Stimulated activated CD4-positive, alpha-beta T cell treated with anti-CD3 and anti-CD28 coated beads, Interleukin-15, amount 100 ng/mL, for 24 hours (primary cell): ENCODE measurements around the gene SP2.
"Not testable (repeated sequence)": the region's sequence is repeated elsewhere in the genome, so short reads cannot be mapped to it uniquely, and the experiment has no call there.

Experiments used
- DNase-seq: peaks from one replicate; pipeline ENCODE4 v3.0.0-alpha.2; 2020

SP2 gene

DNA sequence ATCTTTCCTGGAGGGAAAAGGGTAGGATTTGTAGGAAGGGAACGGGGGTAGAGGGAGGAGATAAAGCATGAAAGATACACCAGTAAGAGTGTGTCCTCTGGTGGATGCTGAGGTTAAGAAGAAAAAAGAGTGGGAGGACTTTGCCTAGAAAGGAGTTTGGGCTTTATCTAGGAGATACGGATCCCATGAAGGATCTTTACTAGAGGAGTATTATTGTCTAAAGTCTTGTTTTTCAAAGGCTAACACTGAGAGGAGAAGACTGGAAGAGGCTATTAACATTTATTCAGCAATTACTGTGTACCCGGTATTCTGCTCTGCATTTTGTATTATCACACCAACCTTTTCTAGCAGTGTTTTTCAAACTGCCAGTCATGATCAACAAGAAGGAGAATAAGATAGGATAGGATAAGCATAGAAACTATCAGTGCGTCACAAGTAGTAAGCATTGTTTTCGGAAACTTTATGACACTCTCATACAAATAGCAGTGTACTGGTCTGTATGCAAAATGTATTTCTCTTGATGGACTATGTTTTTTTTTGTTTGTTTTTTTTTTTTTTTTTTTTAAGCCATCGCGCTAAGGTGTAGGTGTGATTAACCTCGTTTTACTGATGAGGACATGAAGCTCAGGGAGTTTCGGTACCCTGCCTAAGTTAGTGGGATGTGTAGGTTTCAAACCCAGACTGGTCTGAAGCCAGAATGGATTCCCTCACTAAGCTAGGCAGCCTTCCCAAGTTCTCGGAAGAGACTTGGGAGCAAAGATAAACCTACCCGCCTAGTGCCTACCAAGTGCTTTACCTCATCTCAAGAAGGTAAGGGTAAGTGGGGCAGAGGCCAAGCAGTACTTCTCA lies 1.3 kb upstream of the SP2 start:
- no peak for DNase-seq

- DNase-seq = peak; percentile 41
Measured at GRCh38 chr17:47895347-47895855, 635 bp upstream of the SP2 start.

GRCh38 chr17:47896672-47897490 lies 845 bp downstream of the SP2 start:
- DNase-seq = no peak

DNA sequence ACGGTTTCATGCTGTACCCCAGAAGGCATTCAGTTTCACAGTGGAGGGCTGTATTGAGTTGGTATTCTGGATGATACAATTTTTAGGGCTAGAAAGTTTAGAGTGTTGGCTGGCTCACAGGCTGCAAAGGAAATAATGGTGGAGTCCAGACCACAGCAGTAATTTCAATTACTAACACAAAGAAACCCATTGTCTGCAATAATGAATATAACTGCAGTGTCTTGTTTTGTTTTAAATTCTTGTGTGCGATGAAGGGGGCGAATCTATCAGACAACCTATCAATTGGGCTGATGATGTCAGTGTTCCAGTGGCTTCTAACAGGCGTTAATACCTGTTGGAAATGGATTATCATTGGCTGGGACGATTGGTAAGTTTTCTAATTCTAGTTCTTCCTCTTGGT lies 1.5 kb downstream of the SP2 start:
- DNase-seq = no peak

DNA sequence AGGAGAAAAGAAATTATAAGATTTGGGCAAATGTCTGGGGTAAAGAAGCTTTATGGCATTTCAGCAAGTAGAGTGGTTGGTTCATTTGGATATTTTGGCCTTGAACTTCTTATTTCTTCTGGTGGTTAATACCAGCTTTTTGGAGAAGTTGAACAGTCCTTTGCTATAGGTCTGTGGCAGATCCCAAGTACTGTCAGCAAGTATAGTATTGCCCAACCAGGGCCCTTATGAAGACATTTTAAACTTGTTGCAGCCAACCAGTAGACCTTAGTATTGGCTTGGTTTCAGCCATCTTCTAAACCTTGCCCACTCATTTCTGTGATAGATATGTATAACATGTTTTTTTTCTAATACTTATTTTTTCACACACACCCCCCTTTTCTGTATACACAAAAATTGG lies 2.2 kb downstream of the SP2 start:
- DNase-seq = no peak

DNA sequence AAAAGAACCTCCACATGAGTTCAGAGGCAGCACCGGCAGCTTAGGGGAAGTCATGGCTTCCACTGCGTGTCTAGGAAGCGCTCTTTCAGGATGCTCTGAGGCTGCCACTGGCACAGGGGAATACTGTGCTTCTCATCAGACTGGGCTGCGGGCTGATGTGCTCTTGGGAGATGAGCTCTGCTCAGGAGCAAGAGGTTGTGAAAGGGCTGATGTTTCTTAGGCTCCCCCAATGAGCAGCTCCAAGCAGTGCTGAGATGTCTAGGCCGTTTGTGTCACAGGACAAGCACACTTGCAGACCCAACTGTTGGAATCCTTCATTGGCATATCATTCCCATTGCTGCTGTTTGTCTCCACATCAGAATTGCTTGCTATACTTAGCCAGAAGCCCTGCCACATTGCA lies 3.6 kb downstream of the SP2 start:
- DNase-seq = no peak

- DNase-seq = no peak
Measured at GRCh38 chr17:47901423-47901822, 5.4 kb downstream of the SP2 start.

GRCh38 chr17:47902039-47902744 lies 6.2 kb downstream of the SP2 start:
- DNase-seq = no peak

- DNase-seq = no peak
Measured at GRCh38 chr17:47905221-47905733, 9.2 kb downstream of the SP2 start.

DNA sequence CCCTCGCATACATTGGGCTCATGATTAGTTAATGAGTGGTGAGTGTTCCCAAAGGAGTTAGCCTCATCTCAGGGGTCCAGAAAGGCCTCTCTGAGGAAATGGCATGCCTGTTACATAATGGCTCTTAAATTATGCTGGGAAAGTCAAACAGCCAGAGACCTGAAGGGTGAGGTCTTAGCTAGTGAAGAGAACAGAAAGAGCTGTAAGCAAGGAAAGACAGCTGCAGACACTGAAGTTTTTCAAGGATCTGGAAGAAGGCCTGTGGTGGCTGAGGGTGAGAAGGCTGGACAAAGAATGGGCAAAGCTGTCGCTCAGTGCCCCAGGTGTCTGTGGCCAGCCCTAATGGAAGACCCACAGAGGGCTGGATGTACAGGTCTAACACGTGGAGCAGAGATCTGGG lies 10.4 kb downstream of the SP2 start:
- no peak for DNase-seq

GRCh38 chr17:47907932-47908562 lies 12.0 kb downstream of the SP2 start:
- DNase-seq = no peak

DNA sequence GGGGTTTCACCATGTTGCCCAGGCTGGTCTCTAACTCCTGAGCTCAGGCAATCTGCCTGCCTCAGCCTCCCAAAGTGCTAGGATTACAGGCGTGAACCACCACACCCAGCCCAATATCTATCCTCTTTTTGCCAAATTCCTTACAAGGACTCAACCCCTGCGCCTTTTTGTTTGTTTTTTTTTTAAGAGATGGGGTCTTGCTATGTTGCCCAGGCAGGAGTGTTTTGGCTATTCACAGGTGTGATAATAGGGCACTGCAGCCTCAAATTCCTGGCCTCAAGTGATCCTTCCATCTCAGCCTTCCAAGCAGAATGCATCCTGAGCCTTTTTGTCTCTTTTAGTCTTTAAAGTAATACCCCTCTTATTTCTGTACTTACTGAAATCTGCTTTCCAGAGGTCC lies 17.0 kb downstream of the SP2 start:
- DNase-seq = no peak

DNA sequence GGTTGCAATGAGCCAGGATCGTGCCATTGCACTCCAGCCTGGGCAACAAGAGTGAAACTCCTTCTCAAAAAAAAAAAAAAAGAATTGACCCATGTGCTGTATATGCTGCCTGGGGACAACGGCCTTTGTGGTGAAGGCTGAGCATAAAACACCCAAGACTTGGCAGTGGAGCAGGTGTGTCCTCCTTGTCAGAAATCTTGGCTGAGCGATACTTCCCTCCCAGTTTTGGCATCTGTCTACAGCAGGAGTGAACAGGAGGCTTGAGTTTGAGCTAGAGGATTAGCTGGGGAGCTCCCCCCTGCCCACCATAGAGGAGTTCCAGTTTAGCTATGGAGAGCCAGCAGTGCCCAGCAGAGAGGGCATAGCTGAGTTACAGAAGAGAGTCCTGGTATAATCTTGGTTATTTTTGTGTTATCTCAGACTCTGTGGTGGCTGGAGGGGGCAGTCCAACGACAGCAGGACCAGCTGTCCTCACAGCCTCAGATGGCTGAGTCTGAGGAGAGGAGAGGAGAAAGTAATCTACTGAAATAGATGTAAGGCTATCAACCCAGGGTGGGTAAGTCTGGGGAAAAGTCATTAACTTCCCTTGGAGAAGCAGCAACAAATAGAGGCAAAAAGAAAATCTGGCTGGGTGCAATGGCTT lies 18.4 kb downstream of the SP2 start:
- DNase-seq = no peak

- no peak for DNase-seq
Measured at GRCh38 chr17:47915776-47916398, 19.9 kb downstream of the SP2 start.

DNA sequence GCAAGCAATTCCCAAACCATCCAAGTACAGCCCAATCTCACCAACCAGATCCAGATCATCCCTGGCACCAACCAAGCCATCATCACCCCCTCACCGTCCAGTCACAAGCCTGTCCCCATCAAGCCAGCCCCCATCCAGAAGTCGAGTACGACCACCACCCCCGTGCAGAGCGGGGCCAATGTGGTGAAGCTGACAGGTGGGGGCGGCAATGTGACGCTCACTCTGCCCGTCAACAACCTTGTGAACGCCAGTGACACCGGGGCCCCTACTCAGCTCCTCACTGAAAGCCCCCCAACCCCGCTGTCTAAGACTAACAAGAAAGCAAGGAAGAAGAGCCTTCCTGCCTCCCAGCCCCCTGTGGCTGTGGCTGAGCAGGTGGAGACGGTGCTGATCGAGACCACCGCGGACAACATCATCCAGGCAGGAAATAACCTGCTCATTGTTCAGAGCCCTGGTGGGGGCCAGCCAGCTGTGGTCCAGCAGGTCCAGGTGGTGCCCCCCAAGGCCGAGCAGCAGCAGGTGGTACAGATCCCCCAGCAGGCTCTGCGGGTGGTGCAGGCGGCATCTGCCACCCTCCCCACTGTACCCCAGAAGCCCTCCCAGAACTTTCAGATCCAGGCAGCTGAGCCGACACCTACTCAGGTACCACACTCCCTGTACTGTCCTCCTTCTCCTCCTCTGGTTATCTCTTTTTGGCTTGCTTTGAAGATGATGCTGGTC lies 20.6 kb downstream of the SP2 start:
- DNase-seq = no peak

GRCh38 chr17:47917581-47917980 lies 21.5 kb downstream of the SP2 start:
- DNase-seq = no peak

DNA sequence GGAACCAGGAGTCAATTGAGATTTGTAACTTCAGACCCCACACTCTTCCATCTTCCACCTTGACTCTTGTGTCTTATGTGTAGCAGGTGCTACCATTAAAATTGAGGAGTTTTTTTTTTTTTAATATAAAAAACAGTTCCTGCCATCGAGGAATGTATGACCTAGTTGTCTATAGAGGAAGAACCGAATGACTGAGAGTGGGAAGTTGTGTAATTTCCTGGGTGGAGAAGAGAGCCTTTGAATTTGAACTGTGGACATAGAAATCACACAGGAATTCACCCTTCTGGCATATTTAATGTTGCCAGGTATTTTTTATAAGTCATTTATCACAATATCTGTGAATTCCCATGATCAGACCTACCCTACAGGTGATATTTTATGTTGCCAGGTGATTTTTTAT lies 22.0 kb downstream of the SP2 start:
- DNase-seq = no peak

DNA sequence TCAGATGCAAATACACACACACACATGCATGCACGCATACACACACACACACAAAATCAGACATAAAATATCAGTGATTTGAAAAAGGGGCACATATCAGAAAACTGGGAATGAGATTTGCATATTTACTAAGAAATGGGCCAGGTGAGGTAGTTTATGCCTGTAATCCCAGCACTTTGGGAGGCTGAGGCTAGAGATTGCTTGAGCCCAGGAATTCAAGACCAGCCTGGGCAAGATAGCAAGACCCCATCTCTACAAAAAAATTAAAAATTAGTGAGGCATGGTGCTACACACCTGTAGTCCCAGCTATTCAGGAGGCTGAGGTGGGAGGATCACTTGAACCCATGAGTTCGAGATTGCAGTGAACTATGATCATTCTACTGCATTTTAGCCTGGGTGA lies 23.0 kb downstream of the SP2 start:
- DNase-seq = no peak

- DNase-seq = not testable (repeated sequence)
Measured at GRCh38 chr17:47919889-47920288, 23.9 kb downstream of the SP2 start.

GRCh38 chr17:47924785-47925677 lies 29.0 kb downstream of the SP2 start:
- no peak for DNase-seq
